ENCODE results near the gene FAM209B. TPM values are rescaled to one million over a fixed set of nuclear protein-coding genes. Genes with fewer than 3 reads are reported as not detected.

FAM209B gene
- polyA plus RNA-seq, 1 donor from 2014 or later: 1.1 TPM

- Histone ChIP-seq H3K79me2 (replicated peaks; ENCODE audit: insufficient read depth, low read length) (no peaks in the 10 kb centered on the region), H3K27ac (ENCODE audit: low read length) (no peak overlapping the region), H3K27me3 (ENCODE audit: insufficient read depth, low read depth, low read length) (no peaks in the 10 kb centered on the region), H3K9me2 (ENCODE audit: insufficient read depth, low read length) (no peaks in the 10 kb centered on the region), H4K20me1 (ENCODE audit: insufficient read depth) (no peaks in the 10 kb centered on the region), H2AFZ (ENCODE audit: low read depth, low read length) (no peak overlapping the region), H3F3A (ENCODE audit: insufficient read depth, low read length, poor library complexity, severe bottlenecking) (no peaks in the 10 kb centered on the region), H3K4me3 (ENCODE audit: low read length) (no peak overlapping the region), H3K4me2 (ENCODE audit: low read length) (no peak overlapping the region), H3K9me3 (ENCODE audit: low read length) (no peaks in the 10 kb centered on the region), H3K9ac (ENCODE audit: low read length) (no peak overlapping the region), H3K36me3 (ENCODE audit: insufficient read depth, low read length) (no peaks in the 10 kb centered on the region)
- TF ChIP-seq EP300 (conservative IDR thresholded peaks at IDR 0.05; ENCODE audit: poor library complexity, severe bottlenecking) (no peak), SMC3 (conservative IDR thresholded peaks at IDR 0.05; ENCODE audit: poor library complexity) (no peak), REST (IDR thresholded peaks at IDR 0.05; ENCODE audit: borderline replicate concordance) (no peak), POLR2AphosphoS5 (IDR thresholded peaks at IDR 0.05) (no peak), MXI1 (conservative IDR thresholded peaks at IDR 0.05; ENCODE audit: poor library complexity, severe bottlenecking) (no peak), TAF1 (IDR thresholded peaks at IDR 0.05; ENCODE audit: low read depth) (no peak), CTCF (IDR thresholded peaks at IDR 0.05; ENCODE audit: poor library complexity, severe bottlenecking) (no peak), RAD21 (conservative IDR thresholded peaks at IDR 0.05) (no peak), EZH2 (IDR thresholded peaks at IDR 0.05; ENCODE audit: borderline replicate concordance, insufficient read depth, low read length, poor library complexity, severe bottlenecking) (no peak)
Measured at GRCh38 chr20:56540415-56540814, 7.4 kb downstream of the FAM209B start.

- Histone ChIP-seq H4K20me1 (ENCODE audit: insufficient read depth) (no peaks in the 10 kb centered on the region), H3K4me3 (ENCODE audit: low read length) (no peak overlapping the region), H3K27ac (ENCODE audit: low read length) (no peak overlapping the region), H3F3A (ENCODE audit: insufficient read depth, low read length, poor library complexity, severe bottlenecking) (no peaks in the 10 kb centered on the region), H2AFZ (ENCODE audit: low read depth, low read length) (no peak overlapping the region), H3K9ac (ENCODE audit: low read length) (no peak overlapping the region), H3K9me3 (ENCODE audit: low read length) (no peaks in the 10 kb centered on the region), H3K9me2 (ENCODE audit: insufficient read depth, low read length) (no peaks in the 10 kb centered on the region), H3K79me2 (replicated peaks; ENCODE audit: insufficient read depth, low read length) (no peaks in the 10 kb centered on the region), H3K27me3 (ENCODE audit: insufficient read depth, low read depth, low read length) (no peaks in the 10 kb centered on the region), H3K36me3 (ENCODE audit: insufficient read depth, low read length) (no peaks in the 10 kb centered on the region), H3K4me2 (ENCODE audit: low read length) (no peak overlapping the region)
- TF ChIP-seq SMC3 (conservative IDR thresholded peaks at IDR 0.05; ENCODE audit: poor library complexity) (no peak), MXI1 (conservative IDR thresholded peaks at IDR 0.05; ENCODE audit: poor library complexity, severe bottlenecking) (no peak), RAD21 (conservative IDR thresholded peaks at IDR 0.05) (no peak), POLR2AphosphoS5 (IDR thresholded peaks at IDR 0.05) (no peak), TAF1 (IDR thresholded peaks at IDR 0.05; ENCODE audit: low read depth) (no peak), EZH2 (IDR thresholded peaks at IDR 0.05; ENCODE audit: borderline replicate concordance, insufficient read depth, low read length, poor library complexity, severe bottlenecking) (no peak), CTCF (IDR thresholded peaks at IDR 0.05; ENCODE audit: poor library complexity, severe bottlenecking) (no peak), REST (IDR thresholded peaks at IDR 0.05; ENCODE audit: borderline replicate concordance) (no peak), EP300 (conservative IDR thresholded peaks at IDR 0.05; ENCODE audit: poor library complexity, severe bottlenecking) (no peak)
Measured at GRCh38 chr20:56542489-56543030, 9.5 kb downstream of the FAM209B start.

Data from neural cell (in vitro differentiated cells).